Uterus (tissue), 4 donors: ENCODE results near the gene PRUNE2. TPM values are rescaled to one million over a fixed set of nuclear protein-coding genes. Genes with fewer than 3 reads are reported as not detected.

Source experiments
- DNase-seq, 2 donors: peaks; one replicate each; pipeline ENCODE4 v3.0.0-alpha.2; 2019 to 2020
- H3K27ac ChIP-seq, 2 donors: fragments of 200-600 bp; sonication (generic); 1 replicate in 1 of 2; 2 replicates in 1 of 2; pipeline ENCODE4 v1.5.1; 2016 to 2018
- H3K27me3 ChIP-seq, 2 donors: fragments of 200-600 bp; sonication (generic); one replicate each; pipeline ENCODE4 v1.5.1; 2018 to 2019; ENCODE audit warnings: control low read depth in 1 of 2
- H3K36me3 ChIP-seq, 2 donors: fragments of 200-600 bp; sonication (generic); one replicate each; pipeline ENCODE4 v1.5.1; 2019; ENCODE audit warnings: control low read depth in 1 of 2
- H3K4me1 ChIP-seq, 2 donors: fragments of 200-600 bp; sonication (generic); one replicate each; pipeline ENCODE4 v1.5.1; 2018 to 2019; ENCODE audit warnings: control low read depth in 1 of 2
- H3K4me3 ChIP-seq, 2 donors: fragments of 200-600 bp; sonication (generic); 1 replicate in 1 of 2; 2 replicates in 1 of 2; pipeline ENCODE4 v1.5.1; 2018 to 2019; ENCODE audit warnings: mild to moderate bottlenecking in 1 of 2
- H3K9me3 ChIP-seq, 2 donors: fragments of 200-600 bp; sonication (generic); one replicate each; pipeline ENCODE4 v1.5.1; 2019; ENCODE audit warnings: control low read depth in 1 of 2
- CTCF ChIP-seq, 4 experiments: fragments of 200-600 bp in 2 of 4; fragments of 450-650 bp in 2 of 4; sonication (generic) in 2 of 4; IDR thresholded peaks; one replicate each; pipeline ENCODE4 v1.5.1; 2016 to 2019; ENCODE audit warnings: antibody characterized with exemption in 4 of 4, mild to moderate bottlenecking in 2 of 4, moderate library complexity in 1 of 4
- POLR2A ChIP-seq, 2 donors: fragments of 450-650 bp; IDR thresholded peaks; one replicate each; pipeline ENCODE4 v1.6.1; 2016; ENCODE audit warnings: antibody characterized with exemption in 2 of 2, mild to moderate bottlenecking in 1 of 2, moderate library complexity in 1 of 2
- intact Hi-C: fragments of 100-400 bp; cut with DNase I; formaldehyde crosslinking; loops from one replicate; pipeline ENCODE4 v1.15.1; 2023; ENCODE audit warnings: low total_unique reads
- total RNA-seq, 4 donors: library from RNA; depleted of rRNA in 3 of 4; stranded (reverse); fragments of >200 nt in 3 of 4; gene quantifications; one replicate each; pipeline versions ENCODE4 v1.1.0 to v1.2.4, GENCODE V29; 2014 to 2023
- donor health status: DM: yes; HTN: yes; CAD: no.

The PRUNE2 gene
- total RNA-seq, 4 donors from 2014 or later = 51.4 to 187 (median 97.1) TPM

GRCh38 chr9:76761448-76761847 lies 144.5 kb downstream of the PRUNE2 start:
- intact Hi-C loops = no loop called here
- no peaks in the 10 kb centered on the region for H3K4me1 ChIP-seq
- DNase-seq = no peak
- H3K36me3 ChIP-seq = no peaks in the 10 kb centered on the region
- H3K4me3 ChIP-seq = no peak overlapping the region
- no peaks in the 10 kb centered on the region for H3K9me3 ChIP-seq
- peak in 2 of 4 experiments; percentile 15 to 23 for TF ChIP-seq CTCF (IDR thresholded peaks at IDR 0.05)
- no peak for TF ChIP-seq POLR2A (IDR thresholded peaks at IDR 0.05)
- H3K27me3 ChIP-seq = no peaks in the 10 kb centered on the region
- no peak overlapping the region for H3K27ac ChIP-seq

GRCh38 chr9:76759732-76760131 lies 146.2 kb downstream of the PRUNE2 start:
- intact Hi-C loops = no loop called here
- H3K27ac ChIP-seq = no peak overlapping the region
- H3K4me1 ChIP-seq = no peaks in the 10 kb centered on the region
- no peaks in the 10 kb centered on the region for H3K27me3 ChIP-seq
- no peak overlapping the region for H3K4me3 ChIP-seq
- H3K9me3 ChIP-seq = no peaks in the 10 kb centered on the region
- H3K36me3 ChIP-seq = no peaks in the 10 kb centered on the region
- DNase-seq = no peak
- TF ChIP-seq CTCF (IDR thresholded peaks at IDR 0.05) = no peak
- TF ChIP-seq POLR2A (IDR thresholded peaks at IDR 0.05) = no peak

- H3K4me3 ChIP-seq = no peak overlapping the region
- no peak for TF ChIP-seq CTCF (IDR thresholded peaks at IDR 0.05)
- TF ChIP-seq POLR2A (IDR thresholded peaks at IDR 0.05) = no peak
- no peaks in the 10 kb centered on the region for H3K4me1 ChIP-seq
- H3K9me3 ChIP-seq = no peaks in the 10 kb centered on the region
- DNase-seq = no peak
- H3K27me3 ChIP-seq = no peaks in the 10 kb centered on the region
- H3K36me3 ChIP-seq = no peaks in the 10 kb centered on the region
- intact Hi-C loops = no loop called here
- no peak overlapping the region for H3K27ac ChIP-seq
Observed at GRCh38 chr9:76758476-76758875, 147.4 kb downstream of the PRUNE2 start.

DNA sequence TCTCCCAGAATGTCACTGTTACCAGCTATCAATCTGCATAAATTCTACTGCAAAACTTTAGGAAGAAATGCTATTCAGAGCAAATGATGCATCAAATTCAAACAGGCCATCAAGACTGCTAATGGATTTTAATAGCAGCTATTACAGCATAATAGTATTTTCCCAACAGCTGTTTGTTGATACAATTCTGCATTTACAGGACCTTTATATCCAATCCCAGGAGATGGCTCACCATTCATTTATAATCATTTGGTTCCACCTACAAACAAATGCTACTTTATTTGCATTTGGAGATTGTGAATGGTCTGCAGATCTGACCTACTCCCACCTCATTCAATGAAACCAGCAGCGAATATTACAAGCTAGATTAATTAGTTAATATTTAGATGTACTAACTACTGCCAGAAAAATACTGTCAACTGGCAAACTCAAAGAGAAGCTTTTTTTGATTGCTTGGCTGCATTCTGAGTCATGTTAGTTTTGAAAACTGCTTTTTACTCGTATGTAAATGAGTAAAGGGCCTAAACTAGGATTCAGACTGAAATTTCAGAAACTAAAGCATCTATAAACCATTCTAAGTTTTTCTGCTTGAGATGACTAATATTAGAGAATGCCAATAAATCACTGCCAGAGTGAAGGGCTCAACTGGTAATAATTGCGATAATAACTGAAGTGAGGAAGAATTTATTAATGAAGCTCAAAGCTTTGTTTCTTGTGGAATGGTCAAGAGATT lies 148.8 kb downstream of the PRUNE2 start:
- H3K27me3 ChIP-seq = no peaks in the 10 kb centered on the region
- intact Hi-C loops = no loop called here

More for the DNA sequence above, 148.8 kb downstream of the PRUNE2 start:
- Histone ChIP-seq H3K36me3 (no peaks in the 10 kb centered on the region), H3K27ac (no peak overlapping the region), H3K4me1 (no peaks in the 10 kb centered on the region), H3K9me3 (no peaks in the 10 kb centered on the region), H3K4me3 (no peak overlapping the region)
- DNase-seq = no peak
- TF ChIP-seq POLR2A (IDR thresholded peaks at IDR 0.05) = no peak
- no peak for TF ChIP-seq CTCF (IDR thresholded peaks at IDR 0.05)
